ENCODE measurements around the gene TNNI3. TPM values are rescaled to one million over a fixed set of nuclear protein-coding genes. Genes with fewer than 3 reads are reported as not detected.
"Not testable (repeated sequence)": the region's sequence is repeated elsewhere in the genome, so short reads cannot be mapped to it uniquely, and the experiment has no call there.

TNNI3 gene
- total RNA-seq, 2 donors from 2014 or later: not detected

- Mint-ChIP-seq H3K4me3 (peak overlapping the region; percentile 74), H3K27me3 (peaks cover 17 to 32% of the 10 kb centered on the region in 2 donors), H3K36me3 (no peaks in the 10 kb centered on the region), H3K27ac (peak overlapping the region; percentile 27 to 63), H3K9me3 (no peaks in the 10 kb centered on the region), H3K4me1 (ENCODE audit: low read depth in 2 of 2) (peaks cover 12 to 18% of the 10 kb centered on the region in 2 donors)
- peak; percentile 91 for DNase-seq (ENCODE audit: low spot score)
- ATAC-seq: peak; percentile 89 to 92
These were observed 21.5 kb upstream of the TNNI3 start for GRCh38 chr19:55178781-55179599.

- DNase-seq (ENCODE audit: low spot score) (no peak), ATAC-seq (no peak)
- peaks cover 26 to 44% of the 10 kb centered on the region in 2 donors for H3K27me3 Mint-ChIP-seq
- H3K4me3 Mint-ChIP-seq: no peak overlapping the region
- H3K4me1 Mint-ChIP-seq (ENCODE audit: low read depth in 2 of 2): peaks cover 12 to 26% of the 10 kb centered on the region in 2 donors
- no peak overlapping the region for H3K27ac Mint-ChIP-seq
- no peaks in the 10 kb centered on the region for H3K9me3 Mint-ChIP-seq
- no peaks in the 10 kb centered on the region for H3K36me3 Mint-ChIP-seq
These were observed 18.5 kb upstream of the TNNI3 start for GRCh38 chr19:55176076-55176475.

GRCh38 chr19:55175117-55175867 is 17.8 kb upstream of the TNNI3 start:
- Mint-ChIP-seq H3K4me1 (ENCODE audit: low read depth in 2 of 2) (peaks cover 12 to 21% of the 10 kb centered on the region in 2 donors), H3K4me3 (no peak overlapping the region), H3K36me3 (no peaks in the 10 kb centered on the region), H3K27ac (no peak overlapping the region), H3K27me3 (peaks cover 26 to 44% of the 10 kb centered on the region in 2 donors), H3K9me3 (no peaks in the 10 kb centered on the region)
- no peak for DNase-seq (ENCODE audit: low spot score)
- ATAC-seq: no peak

- H3K27me3 Mint-ChIP-seq: peaks cover 31 to 44% of the 10 kb centered on the region in 2 donors
- H3K9me3 Mint-ChIP-seq: no peaks in the 10 kb centered on the region
- peak overlapping the region; percentile 71 for H3K4me3 Mint-ChIP-seq
- DNase-seq (ENCODE audit: low spot score) (no peak), ATAC-seq (no peak)
- no peaks in the 10 kb centered on the region for H3K36me3 Mint-ChIP-seq
- H3K27ac Mint-ChIP-seq: no peak overlapping the region
- peaks cover 6 to 18% of the 10 kb centered on the region in 2 donors for H3K4me1 Mint-ChIP-seq (ENCODE audit: low read depth in 2 of 2)
These were observed 17.0 kb upstream of the TNNI3 start for GRCh38 chr19:55174425-55175116.

GRCh38 chr19:55173714-55174409 is 16.3 kb upstream of the TNNI3 start:
- Mint-ChIP-seq H3K4me3 (peak overlapping the region; percentile 71), H3K27ac (no peak overlapping the region), H3K36me3 (no peaks in the 10 kb centered on the region), H3K4me1 (ENCODE audit: low read depth in 2 of 2) (peaks cover 0 to 12% of the 10 kb centered on the region in 2 donors), H3K9me3 (no peaks in the 10 kb centered on the region), H3K27me3 (peaks cover 31 to 46% of the 10 kb centered on the region in 2 donors)
- peak; percentile 82 to 87 for ATAC-seq
- no peak for DNase-seq (ENCODE audit: low spot score)

- Mint-ChIP-seq H3K27ac (no peak overlapping the region), H3K4me3 (peak overlapping the region; percentile 71), H3K36me3 (no peaks in the 10 kb centered on the region), H3K4me1 (ENCODE audit: low read depth in 2 of 2) (peaks cover 0 to 11% of the 10 kb centered on the region in 2 donors), H3K27me3 (peaks cover 31 to 46% of the 10 kb centered on the region in 2 donors), H3K9me3 (no peaks in the 10 kb centered on the region)
- DNase-seq (ENCODE audit: low spot score): no peak
- no peak for ATAC-seq
These were observed 15.7 kb upstream of the TNNI3 start for GRCh38 chr19:55173186-55173713.

GRCh38 chr19:55172741-55173140 is 15.2 kb upstream of the TNNI3 start:
- H3K9me3 Mint-ChIP-seq: no peaks in the 10 kb centered on the region
- no peak for ATAC-seq
- H3K36me3 Mint-ChIP-seq: no peaks in the 10 kb centered on the region
- peaks cover 0 to 11% of the 10 kb centered on the region in 2 donors for H3K4me1 Mint-ChIP-seq (ENCODE audit: low read depth in 2 of 2)
- no peak for DNase-seq (ENCODE audit: low spot score)
- peak overlapping the region; percentile 71 for H3K4me3 Mint-ChIP-seq
- H3K27ac Mint-ChIP-seq: no peak overlapping the region
- H3K27me3 Mint-ChIP-seq: peaks cover 31 to 44% of the 10 kb centered on the region in 2 donors

GRCh38 chr19:55172318-55172717 is 14.8 kb upstream of the TNNI3 start:
- ATAC-seq: not testable (repeated sequence)

GRCh38 chr19:55171440-55171839 is 13.9 kb upstream of the TNNI3 start:
- H3K27me3 Mint-ChIP-seq: peaks cover 40 to 48% of the 10 kb centered on the region in 2 donors

More at GRCh38 chr19:55172318-55172717, 14.8 kb upstream of the TNNI3 start:
- not testable (repeated sequence) for H3K27ac Mint-ChIP-seq; H3K36me3 Mint-ChIP-seq; DNase-seq (ENCODE audit: low spot score); H3K9me3 Mint-ChIP-seq
- peak overlapping the region; percentile 71 for H3K4me3 Mint-ChIP-seq
- peaks cover 31 to 44% of the 10 kb centered on the region in 2 donors for H3K27me3 Mint-ChIP-seq
- H3K4me1 Mint-ChIP-seq (ENCODE audit: low read depth in 2 of 2): peaks cover 0 to 11% of the 10 kb centered on the region in 2 donors

GRCh38 chr19:55169136-55169535 is 11.6 kb upstream of the TNNI3 start:
- Mint-ChIP-seq H3K36me3 (peaks cover 5% of the 10 kb centered on the region), H3K27ac (no peak overlapping the region), H3K4me1 (ENCODE audit: low read depth in 2 of 2) (peaks cover 11 to 18% of the 10 kb centered on the region in 2 donors), H3K27me3 (peaks cover 43 to 49% of the 10 kb centered on the region in 2 donors), H3K9me3 (no peaks in the 10 kb centered on the region), H3K4me3 (no peak overlapping the region)
- no peak for ATAC-seq
- DNase-seq (ENCODE audit: low spot score): no peak

More at GRCh38 chr19:55171440-55171839, 13.9 kb upstream of the TNNI3 start:
- Mint-ChIP-seq H3K4me1 (ENCODE audit: low read depth in 2 of 2) (peaks cover 9 to 19% of the 10 kb centered on the region in 2 donors), H3K27ac (no peak overlapping the region), H3K36me3 (peaks cover 5% of the 10 kb centered on the region), H3K9me3 (no peaks in the 10 kb centered on the region), H3K4me3 (peak overlapping the region; percentile 7)
- DNase-seq (ENCODE audit: low spot score): no peak
- no peak for ATAC-seq

GRCh38 chr19:55166530-55167268 is 9.2 kb upstream of the TNNI3 start, which contains the start of gene DNAAF3:
Gene DNAAF3 (minus strand): TSS chr19:55166613. CDS start chr19:55166413, 200 bp downstream.
- H3K4me3 Mint-ChIP-seq: peak within 1 kb of the TSS; percentile 75
- ATAC-seq: peak; percentile 93 to 97
- H3K27me3 Mint-ChIP-seq: peaks cover 30 to 37% of the 10 kb centered on the region in 2 donors
- peaks cover 10 to 11% of the 10 kb centered on the region in 2 donors for H3K4me1 Mint-ChIP-seq (ENCODE audit: low read depth in 2 of 2)
- peaks cover 5% of the 10 kb centered on the region for H3K36me3 Mint-ChIP-seq
- H3K27ac Mint-ChIP-seq: peak within 1 kb of the TSS in 1 of 2 donors; percentile 52
- no peaks in the 10 kb centered on the region for H3K9me3 Mint-ChIP-seq
- peak; percentile 76 for DNase-seq (ENCODE audit: low spot score)

GRCh38 chr19:55165952-55166529 is 8.5 kb upstream of the TNNI3 start:
- Mint-ChIP-seq H3K4me3 (peak overlapping the region; percentile 75), H3K4me1 (ENCODE audit: low read depth in 2 of 2) (peaks cover 10 to 11% of the 10 kb centered on the region in 2 donors), H3K27me3 (peaks cover 25 to 33% of the 10 kb centered on the region in 2 donors), H3K9me3 (no peaks in the 10 kb centered on the region), H3K36me3 (peaks cover 5% of the 10 kb centered on the region), H3K27ac (peak overlapping the region in 1 of 2 donors; percentile 52)
- ATAC-seq: peak; percentile 48 to 79
- DNase-seq (ENCODE audit: low spot score): no peak
